ENCODE results near the gene AFAP1.

Gene AFAP1

GRCh38 chr4:7945709-7946380 is 6.2 kb upstream of the AFAP1 start:
- ChIA-PET POLR2A (interaction anchor here (1.3 kb wide), 1 partner anchor 13 kb away, joined by 3 read pairs; no protein-coding TSS in a partner anchor), CTCF (interaction anchor here (1.9 kb wide), 1 partner anchor 142 kb away, joined by 7 read pairs; no protein-coding TSS in a partner anchor)

More at GRCh38 chr4:7945709-7946380, 6.2 kb upstream of the AFAP1 start:
- no peaks in the 10 kb centered on the region for H3K9me3 ChIP-seq (ENCODE audit: control insufficient read depth, insufficient read depth, low read depth, low read length)
- no peak overlapping the region for H3K27ac ChIP-seq (ENCODE audit: extremely low read depth, low read depth, low read length)
- TF ChIP-seq ZNF701 (tag by site-specific recombination; IDR thresholded peaks at IDR 0.05) (no peak), ZNF146 (tag by site-specific recombination; IDR thresholded peaks at IDR 0.05) (no peak), ZNF398 (tag by site-specific recombination; IDR thresholded peaks at IDR 0.05) (no peak), HOXD13 (CRISPR knock-in tag; IDR thresholded peaks at IDR 0.05; ENCODE audit: borderline replicate concordance) (no peak), IKZF3 (tag by site-specific recombination; IDR thresholded peaks at IDR 0.05) (no peak), ZNF362 (tag by site-specific recombination; IDR thresholded peaks at IDR 0.05) (no peak), ZNF292 (tag by site-specific recombination; IDR thresholded peaks at IDR 0.05; ENCODE audit: borderline replicate concordance, low read depth) (no peak), ZNF391 (tag by site-specific recombination; IDR thresholded peaks at IDR 0.05; ENCODE audit: borderline replicate concordance, low read depth) (no peak), ZNF791 (tag by site-specific recombination; IDR thresholded peaks at IDR 0.05) (no peak), PRDM6 (tag by site-specific recombination; IDR thresholded peaks at IDR 0.05) (no peak), SALL2 (tag by site-specific recombination; IDR thresholded peaks at IDR 0.05; ENCODE audit: borderline replicate concordance) (no peak), ZNF148 (tag by site-specific recombination; IDR thresholded peaks at IDR 0.05; ENCODE audit: borderline replicate concordance) (no peak), PRDM10 (tag by site-specific recombination; IDR thresholded peaks at IDR 0.05) (no peak), ZNF639 (tag by site-specific recombination; IDR thresholded peaks at IDR 0.05) (no peak), ZFP37 (tag by site-specific recombination; IDR thresholded peaks at IDR 0.05) (no peak), KLF8 (tag by site-specific recombination; IDR thresholded peaks at IDR 0.05) (no peak), ZBTB10 (tag by site-specific recombination; IDR thresholded peaks at IDR 0.05) (no peak)
- no peaks in the 10 kb centered on the region for H3K36me3 ChIP-seq (ENCODE audit: control insufficient read depth in 2 of 2, insufficient read depth in 1 of 2, low read length in 2 of 2)
- H3K4me1 ChIP-seq (ENCODE audit: control insufficient read depth, insufficient read depth, low read length) = no peaks in the 10 kb centered on the region
- H3K4me3 ChIP-seq (ENCODE audit: low read depth, low read length) = no peak overlapping the region
